Skeletal muscle cell (primary cell): ENCODE results near the gene PCNX1.
"Not testable (repeated sequence)": the region's sequence is repeated elsewhere in the genome, so short reads cannot be mapped to it uniquely, and the experiment has no call there.

Source experiments
- DNase-seq: peaks from one replicate; pipeline ENCODE4 v3.0.0-alpha.2; 2010; ENCODE audit warnings: low read depth
- H3K4me3 ChIP-seq: 2 replicates; pipeline ENCODE4 v1.5.1; 2011; ENCODE audit warnings: low read depth, mild to moderate bottlenecking, control low read depth, low read length, moderate library complexity

PCNX1 gene

GRCh38 chr14:71108398-71109119 is 201.3 kb downstream of the PCNX1 start:
- no peak for DNase-seq
- H3K4me3 ChIP-seq: no peak overlapping the region

GRCh38 chr14:71113376-71113775 is 206.1 kb downstream of the PCNX1 start:
- DNase-seq: peak; percentile 22
- no peak overlapping the region for H3K4me3 ChIP-seq

GRCh38 chr14:71114565-71114964 is 207.3 kb downstream of the PCNX1 start:
- H3K4me3 ChIP-seq: no peak overlapping the region
- no peak for DNase-seq

GRCh38 chr14:71115306-71115705 is 208.0 kb downstream of the PCNX1 start:
- H3K4me3 ChIP-seq: no peak overlapping the region
- no peak for DNase-seq

GRCh38 chr14:71115821-71116567 is 208.7 kb downstream of the PCNX1 start:
- H3K4me3 ChIP-seq: no peak overlapping the region
- no peak for DNase-seq

GRCh38 chr14:71116568-71117122 is 209.4 kb downstream of the PCNX1 start:
- H3K4me3 ChIP-seq: no peak overlapping the region
- DNase-seq: no peak

- DNase-seq: peak; percentile 64
- H3K4me3 ChIP-seq: no peak overlapping the region
Measured at GRCh38 chr14:71117839-71118743, 210.8 kb downstream of the PCNX1 start.

- DNase-seq: no peak
- H3K4me3 ChIP-seq: no peak overlapping the region
Measured at GRCh38 chr14:71119075-71119474, 211.8 kb downstream of the PCNX1 start.

- no peak overlapping the region for H3K4me3 ChIP-seq
- no peak for DNase-seq
Measured at GRCh38 chr14:71119832-71120231, 212.6 kb downstream of the PCNX1 start.

GRCh38 chr14:71121001-71121400 is 213.7 kb downstream of the PCNX1 start:
- H3K4me3 ChIP-seq: no peak overlapping the region
- no peak for DNase-seq

- DNase-seq: no peak
- H3K4me3 ChIP-seq: no peak overlapping the region
Measured at GRCh38 chr14:71121711-71122110, 214.5 kb downstream of the PCNX1 start.

GRCh38 chr14:71122866-71123565 is 215.8 kb downstream of the PCNX1 start:
- no peak overlapping the region for H3K4me3 ChIP-seq
- no peak for DNase-seq

- DNase-seq: no peak
- H3K4me3 ChIP-seq: no peak overlapping the region
Measured at GRCh38 chr14:71123579-71124135, 216.4 kb downstream of the PCNX1 start.

- not testable (repeated sequence) for DNase-seq, H3K4me3 ChIP-seq
Measured at GRCh38 chr14:71129716-71130490, 222.6 kb downstream of the PCNX1 start.

- H3K4me3 ChIP-seq: no peak overlapping the region
- DNase-seq: no peak
Measured at GRCh38 chr14:71130491-71131179, 223.4 kb downstream of the PCNX1 start.

GRCh38 chr14:71133296-71133695 is 226.0 kb downstream of the PCNX1 start:
- H3K4me3 ChIP-seq: no peak overlapping the region
- DNase-seq: no peak

- H3K4me3 ChIP-seq: no peak overlapping the region
- DNase-seq: no peak
Measured at GRCh38 chr14:71135496-71135895, 228.2 kb downstream of the PCNX1 start.

- no peak for DNase-seq
- H3K4me3 ChIP-seq: no peak overlapping the region
Measured at GRCh38 chr14:71135911-71136310, 228.7 kb downstream of the PCNX1 start.
